ENCODE measurements around the gene LYZL2.
"Not testable (repeated sequence)": the region's sequence is repeated elsewhere in the genome, so short reads cannot be mapped to it uniquely, and the experiment has no call there.

LYZL2 gene

GRCh38 chr10:30629653-30630052 lies at the start of gene LYZL2:
Gene LYZL2 (minus strand): TSS chr10:30629753. CDS start chr10:30626915, 2,838 bp downstream.
- DNase-seq = no peak

DNA sequence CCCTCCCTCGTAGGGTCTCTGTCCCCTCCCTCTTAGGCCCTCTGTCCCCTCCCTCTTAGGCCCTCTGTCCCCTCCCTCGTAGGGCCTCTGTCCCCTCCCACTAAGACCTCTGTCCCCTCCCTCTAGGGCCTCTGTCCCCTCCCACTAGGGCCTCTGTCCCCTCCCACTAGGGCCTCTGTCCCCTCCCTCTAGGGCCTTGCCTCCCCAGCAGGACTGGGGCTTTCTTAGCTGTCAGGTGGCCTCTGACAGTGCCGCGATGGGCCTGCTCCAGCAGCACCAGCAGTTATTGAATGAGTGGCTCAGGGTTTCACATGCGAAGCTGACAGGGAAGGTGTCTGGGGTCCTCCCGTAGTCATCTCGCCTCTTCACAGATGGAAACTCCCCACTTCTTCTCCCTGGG lies 48.1 kb upstream of the LYZL2 start:
- peak; percentile 53 for DNase-seq

- not testable (repeated sequence) for DNase-seq
Observed at GRCh38 chr10:30677146-30677545, 47.6 kb upstream of the LYZL2 start.

GRCh38 chr10:30675791-30676718 lies 46.5 kb upstream of the LYZL2 start:
- DNase-seq = no peak

DNA sequence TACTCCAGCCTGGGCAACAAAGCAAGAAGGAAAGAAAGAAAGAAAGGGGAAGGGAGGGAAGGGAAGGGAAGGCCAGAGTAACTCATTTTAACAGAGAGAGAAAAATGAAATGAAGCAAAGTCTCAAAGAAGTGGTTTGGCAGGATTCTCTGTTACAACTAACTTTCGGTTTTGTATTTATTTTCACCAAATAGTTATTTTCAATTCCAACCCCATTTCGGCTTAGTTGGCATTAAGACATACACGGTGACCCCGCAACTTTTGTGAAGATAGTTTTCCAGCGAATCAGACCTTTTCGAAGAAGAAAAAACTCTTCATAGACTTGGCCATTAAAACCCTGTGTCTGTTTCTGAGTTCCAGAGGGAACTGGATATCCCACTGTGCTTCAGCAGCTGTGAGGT lies 45.2 kb upstream of the LYZL2 start:
- DNase-seq = no peak

GRCh38 chr10:30673262-30673661 lies 43.7 kb upstream of the LYZL2 start:
- not testable (repeated sequence) for DNase-seq

GRCh38 chr10:30672338-30672737 lies 42.8 kb upstream of the LYZL2 start:
- not testable (repeated sequence) for DNase-seq

GRCh38 chr10:30671026-30671616 lies 41.6 kb upstream of the LYZL2 start:
- peak; percentile 31 for DNase-seq

- DNase-seq = not testable (repeated sequence)
Observed at GRCh38 chr10:30667982-30668381, 38.4 kb upstream of the LYZL2 start.

GRCh38 chr10:30663403-30663802 lies 33.9 kb upstream of the LYZL2 start:
- not testable (repeated sequence) for DNase-seq

DNA sequence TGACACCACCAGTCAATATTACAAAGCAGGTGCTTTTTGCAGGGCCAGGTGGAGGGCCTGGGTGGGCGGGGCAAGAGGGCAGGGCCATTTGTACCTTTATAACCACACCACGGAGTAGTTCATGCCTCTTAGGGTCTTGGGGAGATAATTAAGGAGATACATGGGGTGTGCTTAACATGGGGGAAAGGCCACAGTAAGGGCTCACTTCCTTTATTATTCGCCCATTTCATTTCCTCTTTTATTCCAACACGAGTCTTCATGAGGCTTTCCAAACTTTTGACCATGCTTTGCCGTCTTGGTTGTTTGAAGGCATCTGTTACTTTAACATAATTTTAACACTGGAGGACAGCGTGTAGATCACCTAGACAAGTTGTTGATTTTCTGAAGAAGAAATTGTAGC lies 33.3 kb upstream of the LYZL2 start:
- DNase-seq = no peak

- not testable (repeated sequence) for DNase-seq
Observed at GRCh38 chr10:30660314-30660713, 30.8 kb upstream of the LYZL2 start.

DNA sequence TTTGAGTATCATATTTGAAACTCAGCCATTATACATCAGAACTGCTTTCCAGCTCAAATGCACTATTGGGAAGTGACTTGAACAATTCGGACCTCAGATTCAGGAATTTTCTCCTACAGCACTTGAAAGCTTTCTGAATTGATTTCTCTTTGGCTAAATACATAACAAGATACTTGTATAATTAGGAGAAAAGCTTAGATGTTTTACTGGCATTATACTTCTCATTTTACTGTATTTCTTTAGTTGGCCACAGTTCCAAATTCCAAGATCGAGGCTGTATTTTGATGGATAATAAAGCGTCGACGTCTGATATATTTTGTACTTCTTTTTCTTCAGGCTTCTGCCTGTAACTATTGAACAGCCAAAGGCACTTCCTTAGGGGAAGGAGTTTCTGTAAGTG lies 26.7 kb upstream of the LYZL2 start:
- no peak for DNase-seq

DNA sequence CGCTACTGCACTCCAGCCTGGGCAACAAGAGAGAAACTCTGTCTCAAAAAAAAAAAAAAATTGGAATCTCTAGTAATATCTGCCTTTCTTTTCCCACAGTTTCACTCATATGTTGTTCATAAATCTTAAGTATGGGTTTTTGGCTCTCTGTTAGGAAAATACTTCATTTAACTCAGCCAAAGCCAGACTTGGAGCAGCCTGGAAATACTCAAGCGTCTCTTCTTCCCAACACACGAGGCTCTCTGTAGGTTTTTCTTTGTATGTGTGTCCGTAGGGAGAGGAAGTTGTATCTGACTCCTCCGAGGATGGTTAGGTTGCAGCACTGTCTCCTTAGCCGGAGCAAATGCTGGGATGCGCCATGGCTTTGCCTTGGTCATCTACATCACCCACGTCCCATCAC lies 25.4 kb upstream of the LYZL2 start:
- DNase-seq = not testable (repeated sequence)

DNA sequence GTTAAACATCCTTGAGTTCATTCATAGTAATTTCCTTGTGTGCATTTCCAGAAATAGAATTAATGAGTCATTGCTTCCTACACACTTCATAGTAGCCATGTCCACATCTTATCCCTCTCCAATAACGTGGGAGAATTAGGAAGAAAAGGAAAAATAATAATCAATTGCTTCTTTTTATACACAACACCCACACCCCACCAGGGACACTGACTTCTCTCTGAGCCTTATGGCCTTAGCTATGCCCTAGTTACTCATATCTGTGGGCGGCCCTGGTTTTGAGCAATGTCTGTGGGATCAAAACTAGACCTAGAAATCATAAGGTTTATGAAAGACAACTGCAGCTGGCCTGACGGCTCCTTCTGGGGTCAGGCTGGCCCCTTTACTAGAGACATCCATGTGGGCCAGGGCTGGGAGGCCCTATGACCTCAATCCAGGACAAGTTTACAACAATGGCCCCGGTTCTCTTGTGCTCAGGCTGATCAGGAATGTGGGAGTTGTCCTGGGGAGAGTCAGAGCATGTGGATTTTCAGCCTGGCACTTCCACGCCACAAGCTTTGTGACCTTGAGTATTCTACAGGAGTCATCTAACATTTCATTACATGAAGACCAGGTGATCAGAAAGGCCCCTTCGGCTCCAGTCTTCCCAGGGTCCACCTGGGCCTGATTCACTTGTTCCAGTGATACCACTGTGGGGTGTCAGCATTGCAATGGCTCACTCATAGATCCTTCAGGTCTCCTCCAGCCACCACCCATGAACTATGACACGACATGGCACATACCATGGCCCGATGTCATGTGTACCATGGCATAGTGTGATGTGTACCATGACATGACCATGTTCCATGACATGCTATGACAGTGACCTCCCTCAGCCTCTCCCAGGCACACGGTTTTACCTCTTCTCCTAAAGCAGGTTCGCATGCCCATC lies 22.2 kb upstream of the LYZL2 start:
- DNase-seq = peak; percentile 16

GRCh38 chr10:30647089-30647488 lies 17.5 kb upstream of the LYZL2 start:
- DNase-seq = peak; percentile 25

DNA sequence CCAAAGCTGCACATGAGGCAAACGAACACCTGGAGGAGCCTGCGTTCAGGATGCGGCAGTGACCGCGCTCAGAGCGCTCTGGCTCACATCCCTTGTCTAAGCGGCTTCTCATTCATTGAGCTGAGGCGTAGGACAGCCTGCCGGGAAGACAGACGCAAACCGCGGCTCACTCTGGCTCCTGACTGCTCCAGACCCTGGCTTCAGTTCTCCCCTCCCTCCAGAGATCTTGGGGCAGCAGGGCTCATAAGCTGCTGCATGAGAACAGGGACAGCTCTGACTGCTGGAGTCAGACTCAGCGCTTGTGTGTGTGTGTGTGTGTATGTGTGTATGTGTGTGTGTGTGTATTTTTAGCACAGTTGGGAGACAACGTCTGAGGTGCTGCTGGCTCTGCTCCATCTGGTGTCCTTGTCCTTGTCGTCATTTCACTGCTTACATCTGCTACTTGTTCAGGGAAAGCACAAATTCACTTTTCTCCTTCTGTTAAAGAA lies 15.8 kb upstream of the LYZL2 start:
- DNase-seq = peak; percentile 36

DNA sequence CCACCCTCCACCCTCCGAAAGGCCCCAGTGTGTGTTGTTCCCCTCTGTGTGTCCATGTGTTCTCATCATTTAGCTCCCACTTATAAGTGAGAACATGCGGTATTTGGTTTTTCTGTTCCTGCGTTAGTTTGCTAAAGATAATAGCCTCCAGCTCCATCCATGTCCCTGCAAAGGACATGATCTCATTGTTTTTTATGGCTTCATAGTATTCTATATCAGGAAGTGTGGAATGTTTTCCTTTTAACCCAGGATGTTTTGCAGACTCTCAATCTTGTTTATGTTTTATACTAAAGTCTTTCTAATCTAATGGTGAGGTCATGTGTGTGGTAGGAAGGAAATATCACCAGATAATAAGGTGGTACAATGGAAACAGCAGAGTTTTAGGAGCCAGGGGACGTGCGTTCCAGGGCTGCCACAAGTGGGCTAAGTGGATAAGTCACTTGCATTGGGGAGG lies 14.9 kb upstream of the LYZL2 start:
- DNase-seq = not testable (repeated sequence)

- DNase-seq = not testable (repeated sequence)
Observed at GRCh38 chr10:30643557-30644199, 14.1 kb upstream of the LYZL2 start.

GRCh38 chr10:30642856-30643255 lies 13.3 kb upstream of the LYZL2 start:
- not testable (repeated sequence) for DNase-seq

DNA sequence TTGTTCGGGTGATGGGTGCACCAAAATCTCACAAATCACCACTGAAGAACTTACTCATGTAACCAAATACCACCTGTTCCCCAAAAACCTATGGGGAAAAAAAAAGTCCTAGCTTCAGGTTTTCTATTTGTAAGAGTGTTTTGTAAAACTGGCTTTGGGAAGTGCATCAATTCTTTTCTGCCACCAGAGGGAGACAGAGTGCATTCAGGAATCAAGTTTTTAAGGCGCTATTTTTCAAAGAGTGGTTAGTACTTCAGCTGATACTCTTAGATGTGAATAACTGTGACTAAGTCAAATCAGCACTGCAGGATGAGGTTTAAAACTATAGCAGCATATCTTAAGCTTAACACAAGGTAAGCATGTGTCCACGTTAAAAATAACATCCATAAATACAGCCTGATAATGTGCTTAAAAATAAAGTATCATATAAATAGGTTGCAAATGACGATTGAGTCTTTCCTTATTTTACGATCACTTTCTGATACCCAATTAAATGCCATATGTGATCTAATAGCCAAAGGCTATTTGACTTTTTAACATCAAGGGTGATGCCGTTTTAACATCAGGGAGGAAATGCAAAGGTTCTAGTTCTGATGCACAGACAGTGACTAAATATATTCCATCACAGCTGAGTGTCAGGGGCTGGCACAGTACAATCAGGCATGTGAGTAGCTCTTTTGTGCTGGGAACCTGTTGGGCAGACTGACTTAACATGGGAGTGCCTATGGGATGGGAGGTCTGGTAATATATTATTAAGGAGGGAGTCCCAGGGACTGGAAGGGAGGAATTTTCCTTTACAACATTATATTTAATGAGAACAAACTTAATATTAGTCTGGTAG lies 10.6 kb upstream of the LYZL2 start:
- no peak for DNase-seq
